Activated effector memory CD4-positive, alpha-beta T cell treated with anti-CD3 and anti-CD28 coated beads, Interleukin-2, amount 50 U/mL, for 16 hours (primary cell): ENCODE results near the gene STX1B.
"Not testable (repeated sequence)": the region's sequence is repeated elsewhere in the genome, so short reads cannot be mapped to it uniquely, and the experiment has no call there.

Experiments used
- DNase-seq: peaks from one replicate; pipeline ENCODE4 v3.0.0-alpha.2; 2020

The STX1B gene

GRCh38 chr16:31011815-31012214 lies 1.4 kb upstream of the STX1B start:
- not testable (repeated sequence) for DNase-seq

GRCh38 chr16:31009894-31010584 lies 399 bp downstream of the STX1B start:
- no peak for DNase-seq

GRCh38 chr16:31009120-31009519 lies 1.3 kb downstream of the STX1B start:
- no peak for DNase-seq

GRCh38 chr16:31008551-31008950 lies 1.9 kb downstream of the STX1B start:
- no peak for DNase-seq

- DNase-seq: no peak
These were observed 2.3 kb downstream of the STX1B start for GRCh38 chr16:31008149-31008548.

GRCh38 chr16:31007684-31008083 lies 2.8 kb downstream of the STX1B start:
- DNase-seq: no peak

GRCh38 chr16:31006589-31006988 lies 3.8 kb downstream of the STX1B start:
- no peak for DNase-seq

GRCh38 chr16:31006086-31006385 lies 4.4 kb downstream of the STX1B start:
- DNase-seq: no peak

- DNase-seq: no peak
These were observed 4.9 kb downstream of the STX1B start for GRCh38 chr16:31005350-31006085.

- DNase-seq: no peak
These were observed 5.8 kb downstream of the STX1B start for GRCh38 chr16:31004658-31005057.

- DNase-seq: no peak
These were observed 6.7 kb downstream of the STX1B start for GRCh38 chr16:31003744-31004143.

GRCh38 chr16:31002862-31003341 lies 7.5 kb downstream of the STX1B start:
- DNase-seq: no peak

- DNase-seq: no peak
These were observed 8.2 kb downstream of the STX1B start for GRCh38 chr16:31002250-31002700.

- no peak for DNase-seq
These were observed 8.8 kb downstream of the STX1B start for GRCh38 chr16:31001507-31002249.

GRCh38 chr16:31000671-31001382 lies 9.6 kb downstream of the STX1B start:
- DNase-seq: no peak

- DNase-seq: no peak
These were observed 11.3 kb downstream of the STX1B start for GRCh38 chr16:30998852-30999761.

GRCh38 chr16:30997725-30998711 lies 12.4 kb downstream of the STX1B start:
- DNase-seq: no peak

- peak; percentile 91 for DNase-seq
These were observed 13.3 kb downstream of the STX1B start for GRCh38 chr16:30996985-30997724.

GRCh38 chr16:30996324-30996984 lies 14.0 kb downstream of the STX1B start:
- no peak for DNase-seq
